HepG2 (cell line): ENCODE results near the gene RGS6. TPM values are rescaled to one million over a fixed set of nuclear protein-coding genes. Genes with fewer than 3 reads are reported as not detected.

Experiments
- ATAC-seq: fragments of 200-7000 bp; cut with Tn5 transposase; 3 replicates; pipeline ENCODE4 v1.9.1; 2020; ENCODE audit warnings: mild to moderate bottlenecking, moderate library complexity
- BruUV-seq: library from RNA; stranded (reverse); fragments of 400-500 nt; replicated peaks from 2 replicates; lab custom pipeline; 2021; lab: Mats Ljungman, UMichigan
- CTCF ChIA-PET: fragments of 300-600 bp; formaldehyde crosslinking; extraction: SDS; loops from one replicate; lab custom pipeline; 2021; ENCODE audit warnings: low total read pairs, inconsistent platforms, low intra/inter-chr PET ratio; lab: Yijun Ruan, JAX
- POLR2A ChIA-PET: fragments of 350-600 bp; sonication (Branson Sonifier 250); formaldehyde crosslinking; loops from one replicate; lab custom pipeline; 2020; ENCODE audit warnings: antibody characterized with exemption, inconsistent platforms; lab: Yijun Ruan, JAX
- DNase-seq: peaks from one replicate; pipeline ENCODE4 v3.0.0-alpha.2; 2015; ENCODE audit warnings: low spot score
- FAIRE-seq: peaks from 3 replicates; lab custom pipeline; 2011; peaks lifted over from hg19 to GRCh38; lab: Jason Lieb, UNC
- H2AFZ ChIP-seq: one replicate; pipeline ENCODE4 v1.6.1; 2011; ENCODE audit warnings: low read length, inconsistent platforms
- H3K27ac ChIP-seq: fragments of 300-600 bp; 3 replicates; pipeline ENCODE4 v1.8.0; 2011; ENCODE audit warnings: mixed run types, mild to moderate bottlenecking, mixed read lengths, low read length, inconsistent platforms; ENCODE audit not compliant: insufficient read depth; ENCODE audit errors: extremely low read length
- H3K27me3 ChIP-seq, 2 experiments: fragments of 200-600 bp in 1 of 2; 2 replicates in 1 of 2; 3 replicates in 1 of 2; pipeline versions ENCODE4 v1.6.0 to v1.8.0; 2011; ENCODE audit warnings: low read length in 2 of 2, mild to moderate bottlenecking in 2 of 2, moderate library complexity in 2 of 2, inconsistent platforms in 1 of 2; ENCODE audit not compliant: insufficient read depth in 2 of 2, control insufficient read depth in 1 of 2
- H3K36me3 ChIP-seq, 2 experiments: fragments of 200-600 bp in 1 of 2; replicated peaks in 1 of 2; 2 replicates in 1 of 2; 3 replicates in 1 of 2; pipeline versions ENCODE4 v1.5.1 to v1.8.0; 2011; ENCODE audit warnings: low read length in 2 of 2, inconsistent platforms in 1 of 2; ENCODE audit not compliant: insufficient read depth in 2 of 2, control insufficient read depth in 1 of 2
- H3K4me1 ChIP-seq: 2 replicates; pipeline ENCODE4 v1.5.1; 2012; ENCODE audit warnings: low read length, inconsistent platforms; ENCODE audit not compliant: insufficient read depth
- H3K4me2 ChIP-seq: 2 replicates; pipeline ENCODE4 v1.6.0; 2011; ENCODE audit warnings: low read depth, low read length, inconsistent platforms
- H3K4me3 ChIP-seq, 3 experiments: fragments of 200-600 bp in 1 of 3; sonication (generic), shearing (Covaris generic) in 1 of 3; replicated peaks in 1 of 3; 2 replicates each; pipeline ENCODE4 v1.5.1; 2011 to 2016; ENCODE audit warnings: low read length in 3 of 3, inconsistent platforms in 2 of 3, low read depth in 2 of 3, mild to moderate bottlenecking in 2 of 3, control low read depth in 1 of 3, mixed read lengths in 1 of 3; ENCODE audit not compliant: insufficient read depth in 1 of 3
- H3K79me2 ChIP-seq: one replicate; pipeline ENCODE4 v1.6.1; 2011; ENCODE audit warnings: low read length, inconsistent platforms; ENCODE audit not compliant: insufficient read depth
- H3K9ac ChIP-seq: 2 replicates; pipeline ENCODE4 v1.6.0; 2011; ENCODE audit warnings: mild to moderate bottlenecking, low read depth, low read length, inconsistent platforms; ENCODE audit not compliant: insufficient read depth
- H3K9me3 ChIP-seq: 2 replicates; pipeline ENCODE4 v1.5.1; 2012; ENCODE audit warnings: mild to moderate bottlenecking, low read length
- H4K20me1 ChIP-seq: 2 replicates; pipeline ENCODE4 v1.6.0; 2011; ENCODE audit warnings: inconsistent platforms, mild to moderate bottlenecking, low read length, moderate library complexity; ENCODE audit not compliant: insufficient read depth
- ARID5B ChIP-seq: IDR thresholded peaks from 2 replicates; pipeline ENCODE4 v1.4.0; 2020; ENCODE audit warnings: mild to moderate bottlenecking, missing genetic modification reagents
- ATF7-NPFF ChIP-seq: sonication (generic); formaldehyde crosslinking; IDR thresholded peaks from 2 replicates; pipeline ENCODE4 v1.8.1; 2023; ENCODE audit warnings: mild to moderate bottlenecking, low read depth, missing genetic modification reagents, moderate library complexity
- MED13 ChIP-seq: sonication (generic); formaldehyde crosslinking; IDR thresholded peaks from 2 replicates; pipeline ENCODE4 v1.5.0; 2020; ENCODE audit warnings: missing genetic modification reagents
- NFKB2 ChIP-seq: sonication (generic); formaldehyde crosslinking; IDR thresholded peaks from 2 replicates; pipeline ENCODE4 v1.4.0; 2020; ENCODE audit warnings: missing genetic modification reagents, borderline replicate concordance
- NR2F1 ChIP-seq, 2 experiments: fragments of 450-650 bp in 1 of 2; formaldehyde crosslinking in 1 of 2; IDR thresholded peaks; 2 replicates each; pipeline versions ENCODE4 v1.5.0 to v1.6.1; 2016 to 2020; ENCODE audit warnings: mild to moderate bottlenecking in 1 of 2, missing compliant biosample characterization in 1 of 2, missing genetic modification reagents in 1 of 2, moderate library complexity in 1 of 2
- SNAPC2 ChIP-seq: sonication (generic); formaldehyde crosslinking; IDR thresholded peaks from 2 replicates; pipeline ENCODE4 v1.8.1; 2022; ENCODE audit warnings: mild to moderate bottlenecking, missing genetic modification reagents
- STAT6 ChIP-seq: sonication (generic); formaldehyde crosslinking; IDR thresholded peaks from 2 replicates; pipeline ENCODE4 v1.4.0; 2020; ENCODE audit warnings: missing genetic modification reagents, mild to moderate bottlenecking, borderline replicate concordance
- THAP9 ChIP-seq: sonication (generic); formaldehyde crosslinking; IDR thresholded peaks from 2 replicates; pipeline ENCODE4; 2020; ENCODE audit warnings: missing genetic modification reagents, mild to moderate bottlenecking, borderline replicate concordance
- ZBTB14 ChIP-seq: sonication (generic); formaldehyde crosslinking; IDR thresholded peaks from 2 replicates; pipeline ENCODE4 v1.4.0; 2020; ENCODE audit warnings: missing genetic modification reagents
- ZBTB38 ChIP-seq: sonication (generic); formaldehyde crosslinking; IDR thresholded peaks from 2 replicates; pipeline ENCODE4 v1.5.1; 2020; ENCODE audit warnings: mild to moderate bottlenecking, missing genetic modification reagents
- ZNF10 ChIP-seq: sonication (generic); formaldehyde crosslinking; IDR thresholded peaks from 2 replicates; pipeline ENCODE4 v1.4.0; 2020; ENCODE audit warnings: mild to moderate bottlenecking, low read depth, missing genetic modification reagents, borderline replicate concordance
- ZNF44 ChIP-seq: sonication (generic); formaldehyde crosslinking; IDR thresholded peaks from 2 replicates; pipeline ENCODE4 v1.5.1; 2020; ENCODE audit warnings: mild to moderate bottlenecking, missing genetic modification reagents
- ZNF83 ChIP-seq: sonication (generic); formaldehyde crosslinking; IDR thresholded peaks from 2 replicates; pipeline ENCODE4 v1.4.0; 2020; ENCODE audit warnings: missing genetic modification reagents, mild to moderate bottlenecking, borderline replicate concordance
- WGBS: methylation state at CpG from one replicate; pipeline ENCODE4 v1.1.6; 2017; ENCODE audit warnings: low lambda C conversion rate; 5-methylcytosine and 5-hydroxymethylcytosine counted together
- in situ Hi-C: cut with HindIII; loops from 2 replicates; pipeline ENCODE4 v1.10.0; 2017; ENCODE audit warnings: low pct_unique_long_range_greater_than_20kb; ENCODE audit not compliant: extremely low pct_ligation_motif_present
- intact Hi-C: fragments of 100-400 bp; cut with micrococcal nuclease; formaldehyde crosslinking; loops from one replicate; pipeline ENCODE4 v1.10.0; 2022; ENCODE audit not compliant: unreplicated experiment
- polyA plus RNA-seq, 8 experiments: library from polyadenylated mRNA; depleted of rRNA in 3 of 8; stranded (reverse) in 7 of 8; unstranded in 1 of 8; fragments of >200 nt; fragmentation: Illumina TruSeq in 4 of 8; extraction: Trizol in 4 of 8; gene quantifications; 2 replicates each; pipeline versions ENCODE4 v1.2.1 to v1.2.3, GENCODE V29; 2011 to 2016; ENCODE audit warnings: low read depth in 4 of 8, missing spikeins in 1 of 8, mixed read lengths in 1 of 8; ENCODE audit not compliant: insufficient read depth in 1 of 8
- total RNA-seq, 5 experiments: library from RNA; depleted of rRNA; stranded (reverse); fragments of >200 nt; fragmentation: Illumina TruSeq; extraction: Trizol; gene quantifications; 2 replicates each; pipeline ENCODE4 v1.2.3, GENCODE V29; 2016; ENCODE audit warnings: low read depth in 1 of 5

RGS6 gene
- total and polyA plus RNA-seq, 2 of the 13 experiments (the other 11 are each of a cell fraction or from before 2014, with no cell fraction given) = not detected

GRCh38 chr14:72471346-72471745, 539.1 kb downstream of the RGS6 start:
- POLR2A ChIA-PET = no interaction called here
- no peak overlapping the region for H3K4me2 ChIP-seq
- no peaks in the 10 kb centered on the region for H3K79me2 ChIP-seq
- H3K27ac ChIP-seq = no peak overlapping the region
- FAIRE-seq (no peak), DNase-seq (no peak), ATAC-seq (no peak)
- intact Hi-C loops = no loop called here
- H3K4me3 ChIP-seq = no peak overlapping the region
- H3K9ac ChIP-seq = no peak overlapping the region
- no peak overlapping the region for H2AFZ ChIP-seq
- BruUV-seq = no TSS peak
- no CpG with 5 or more reads among the region's 6 CpGs for WGBS
- H3K9me3 ChIP-seq = peaks cover 2% of the 10 kb centered on the region; the same call in 1 of the 2 replicates
- no peaks in the 10 kb centered on the region for H3K36me3 ChIP-seq
- no peaks in the 10 kb centered on the region for H3K4me1 ChIP-seq
- peaks cover 0 to 3% of the 10 kb centered on the region in 2 experiments; a peak in 1 of 5 replicates for H3K27me3 ChIP-seq
- in situ Hi-C loops = no loop called here
- no peaks in the 10 kb centered on the region for H4K20me1 ChIP-seq
- CTCF ChIA-PET = no interaction called here
- TF ChIP-seq NFKB2 (CRISPR knock-in tag) = no peak
- TF ChIP-seq ZNF10 (CRISPR knock-in tag) = no peak
- no peak for TF ChIP-seq ARID5B (CRISPR knock-in tag)
- TF ChIP-seq SNAPC2 (CRISPR knock-in tag) = no peak
- no peak for TF ChIP-seq NR2F1 (CRISPR knock-in tag; IDR thresholded peaks at IDR 0.05)
- TF ChIP-seq ATF7-NPFF (CRISPR knock-in tag) = no peak
- no peak for TF ChIP-seq ZBTB38 (CRISPR knock-in tag)
- no peak for TF ChIP-seq STAT6 (CRISPR knock-in tag)
- no peak for TF ChIP-seq MED13 (CRISPR knock-in tag)
- no peak for TF ChIP-seq ZNF44
- TF ChIP-seq ZBTB14 (CRISPR knock-in tag) = no peak
- no peak for TF ChIP-seq THAP9 (CRISPR knock-in tag)
- no peak for TF ChIP-seq ZNF83
